Esophagus squamous epithelium (tissue), 5 donors: Measurements from ENCODE around the gene PTPRN2. TPM values are rescaled to one million over a fixed set of nuclear protein-coding genes. Genes with fewer than 3 reads are reported as not detected.
"Not testable (repeated sequence)": the region's sequence is repeated elsewhere in the genome, so short reads cannot be mapped to it uniquely, and the experiment has no call there.

ENCODE experiments used
- DNase-seq: peaks from one replicate; lab custom pipeline; 2025; lab: John Stamatoyannopoulos, UW
- H3K27ac ChIP-seq, 4 donors: fragments of 200-600 bp; sonication (generic); one replicate each; pipeline ENCODE4 v1.5.1; 2016 to 2019; ENCODE audit warnings: mild to moderate bottlenecking in 1 of 4
- H3K27me3 ChIP-seq, 4 donors: fragments of 200-600 bp; sonication (generic); 1 replicate in 3 of 4; 2 replicates in 1 of 4; pipeline versions ENCODE4 v1.5.1 to v1.6.0; 2017 to 2021; ENCODE audit warnings: antibody characterized with exemption in 1 of 4
- H3K36me3 ChIP-seq, 3 donors: fragments of 200-600 bp; sonication (generic); one replicate each; pipeline ENCODE4 v1.5.1; 2016 to 2019
- H3K4me1 ChIP-seq, 3 donors: fragments of 200-600 bp; sonication (generic); one replicate each; pipeline ENCODE4 v1.5.1; 2017 to 2019
- H3K4me3 ChIP-seq, 4 donors: fragments of 200-600 bp; sonication (generic); 1 replicate in 3 of 4; 2 replicates in 1 of 4; pipeline ENCODE4 v1.5.1; 2016 to 2019; ENCODE audit warnings: mild to moderate bottlenecking in 2 of 4, moderate library complexity in 1 of 4
- H3K9me3 ChIP-seq, 3 donors: fragments of 200-600 bp; sonication (generic); one replicate each; pipeline ENCODE4 v1.5.1; 2016 to 2019
- POLR2A ChIP-seq, 4 donors: fragments of 450-650 bp; IDR thresholded peaks; one replicate each; pipeline ENCODE4 v1.6.1; 2017; ENCODE audit warnings: antibody characterized with exemption in 4 of 4, mild to moderate bottlenecking in 4 of 4, moderate library complexity in 3 of 4
- WGBS, 2 donors: methylation state at CpG; one replicate each; pipeline ENCODE4 v1.1.5; 2018; 5-methylcytosine and 5-hydroxymethylcytosine counted together
- intact Hi-C: fragments of 100-400 bp; cut with DNase I; formaldehyde crosslinking; loops from one replicate; pipeline ENCODE4 v1.15.0; 2022
- total RNA-seq, 4 donors: library from RNA; depleted of rRNA; stranded (reverse); fragments of >200 nt; gene quantifications; one replicate each; pipeline ENCODE4 v1.1.0, GENCODE V29; 2016
- TF ChIP-seq, protein P1 (sequence below), 6 experiments: fragments of 450-650 bp in 4 of 6; fragments of 200-600 bp in 2 of 6; sonication (generic) in 2 of 6; IDR thresholded peaks; one replicate each; pipeline ENCODE4 v1.5.1; 2016 to 2019; ENCODE audit warnings: antibody characterized with exemption in 6 of 6, mild to moderate bottlenecking in 4 of 6, moderate library complexity in 4 of 6
- donor health status: DM: yes; HTN: yes; CAD: no.

PTPRN2 gene
- total RNA-seq, 4 donors from 2014 or later = 0.38 to 2.7 (median 1.0) TPM

DNA sequence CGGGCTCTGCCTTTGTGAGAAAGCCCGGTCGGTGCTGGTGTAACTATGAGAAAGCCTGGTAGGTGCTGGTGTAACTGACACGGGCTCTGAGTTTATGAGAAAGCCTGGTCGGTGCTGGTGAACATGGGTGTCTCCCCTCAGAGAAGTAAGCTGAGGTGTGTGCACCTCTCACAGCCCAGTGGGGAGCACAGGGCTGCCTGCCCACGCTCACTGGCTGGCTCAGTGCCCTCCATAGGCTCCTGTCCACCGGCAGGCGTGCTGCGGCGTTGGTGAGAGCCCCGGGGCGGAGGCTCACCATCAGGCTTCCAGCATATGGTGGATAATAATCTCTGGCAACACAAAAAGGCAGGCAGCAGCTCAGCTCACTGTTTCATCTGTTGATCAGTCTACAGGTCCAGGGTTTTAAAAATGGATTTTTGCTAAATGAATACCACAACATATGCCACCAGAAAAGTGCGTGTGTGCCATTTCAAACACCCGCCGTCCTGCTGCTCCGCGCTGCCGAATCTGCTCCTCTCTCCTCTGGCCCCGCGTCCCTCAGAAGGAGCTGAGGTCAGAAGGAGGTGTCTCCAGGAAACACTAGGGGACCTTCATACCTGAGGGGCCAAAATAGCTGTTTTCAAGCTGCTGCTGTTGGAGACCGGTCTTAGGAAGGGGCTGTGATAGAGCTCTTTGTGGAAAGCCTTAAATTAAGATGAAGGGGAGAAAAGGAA lies 885.2 kb downstream of the PTPRN2 start:
- WGBS, 2 donors = 66 to 76% methylated on average over 12 to 20 of the region's 21 CpGs
- Histone ChIP-seq H3K4me3 (no peak overlapping the region), H3K27me3 (peaks cover 0 to 61% (median 0%) of the 10 kb centered on the region in 4 donors), H3K36me3 (no peaks in the 10 kb centered on the region), H3K9me3 (no peaks in the 10 kb centered on the region), H3K27ac (no peak overlapping the region), H3K4me1 (no peaks in the 10 kb centered on the region)
- no peak for TF ChIP-seq POLR2A (IDR thresholded peaks at IDR 0.05)
- TF ChIP-seq, protein P1, sequence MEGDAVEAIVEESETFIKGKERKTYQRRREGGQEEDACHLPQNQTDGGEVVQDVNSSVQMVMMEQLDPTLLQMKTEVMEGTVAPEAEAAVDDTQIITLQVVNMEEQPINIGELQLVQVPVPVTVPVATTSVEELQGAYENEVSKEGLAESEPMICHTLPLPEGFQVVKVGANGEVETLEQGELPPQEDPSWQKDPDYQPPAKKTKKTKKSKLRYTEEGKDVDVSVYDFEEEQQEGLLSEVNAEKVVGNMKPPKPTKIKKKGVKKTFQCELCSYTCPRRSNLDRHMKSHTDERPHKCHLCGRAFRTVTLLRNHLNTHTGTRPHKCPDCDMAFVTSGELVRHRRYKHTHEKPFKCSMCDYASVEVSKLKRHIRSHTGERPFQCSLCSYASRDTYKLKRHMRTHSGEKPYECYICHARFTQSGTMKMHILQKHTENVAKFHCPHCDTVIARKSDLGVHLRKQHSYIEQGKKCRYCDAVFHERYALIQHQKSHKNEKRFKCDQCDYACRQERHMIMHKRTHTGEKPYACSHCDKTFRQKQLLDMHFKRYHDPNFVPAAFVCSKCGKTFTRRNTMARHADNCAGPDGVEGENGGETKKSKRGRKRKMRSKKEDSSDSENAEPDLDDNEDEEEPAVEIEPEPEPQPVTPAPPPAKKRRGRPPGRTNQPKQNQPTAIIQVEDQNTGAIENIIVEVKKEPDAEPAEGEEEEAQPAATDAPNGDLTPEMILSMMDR (IDR thresholded peaks at IDR 0.05) = no peak
- DNase-seq = no peak
- intact Hi-C loops = no loop called here

DNA sequence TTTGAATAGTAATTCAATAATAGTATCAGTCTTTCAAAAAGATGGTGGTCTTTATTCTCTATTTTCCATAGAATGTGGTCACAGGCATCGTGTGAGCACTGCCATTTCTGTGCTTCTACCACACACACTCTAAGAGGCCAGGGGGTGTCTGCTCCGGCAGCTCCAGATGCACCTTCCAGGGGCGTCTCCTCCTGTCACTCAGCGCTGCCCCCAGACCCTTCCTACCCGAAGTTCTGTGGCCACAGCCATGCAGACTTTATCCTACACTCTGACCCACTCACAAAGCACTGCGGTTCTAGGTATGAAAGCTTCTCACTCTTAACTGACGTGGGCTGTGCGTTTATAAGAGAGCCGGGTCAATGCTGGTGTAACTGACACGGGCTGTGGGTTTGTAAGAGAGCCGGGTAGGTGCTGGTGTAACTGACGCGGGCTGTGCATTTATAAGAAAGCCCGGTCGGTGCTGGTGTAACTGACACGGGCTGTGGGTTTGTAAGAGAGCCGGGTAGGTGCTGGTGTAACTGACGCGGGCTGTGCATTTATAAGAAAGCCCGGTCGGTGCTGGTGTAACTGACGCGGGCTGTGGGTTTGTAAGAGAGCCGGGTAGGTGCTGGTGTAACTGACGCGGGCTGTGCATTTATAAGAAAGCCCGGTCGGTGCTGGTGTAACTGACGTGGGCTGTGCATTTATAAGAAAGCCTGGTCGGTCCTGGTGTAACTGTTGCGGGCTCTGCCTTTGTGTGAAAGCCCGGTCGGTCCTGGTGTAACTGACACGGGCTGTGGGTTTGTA lies 886.0 kb downstream of the PTPRN2 start:
- 76 to 83% methylated on average over 32 to 34 of the region's 34 CpGs for WGBS, 2 donors
- H3K36me3 ChIP-seq, intact Hi-C loops, H3K27ac ChIP-seq, H3K9me3 ChIP-seq, H3K4me1 ChIP-seq, H3K4me3 ChIP-seq, DNase-seq: not testable (repeated sequence)
- H3K27me3 ChIP-seq = peaks cover 0 to 61% (median 0%) of the 10 kb centered on the region in 4 donors

DNA sequence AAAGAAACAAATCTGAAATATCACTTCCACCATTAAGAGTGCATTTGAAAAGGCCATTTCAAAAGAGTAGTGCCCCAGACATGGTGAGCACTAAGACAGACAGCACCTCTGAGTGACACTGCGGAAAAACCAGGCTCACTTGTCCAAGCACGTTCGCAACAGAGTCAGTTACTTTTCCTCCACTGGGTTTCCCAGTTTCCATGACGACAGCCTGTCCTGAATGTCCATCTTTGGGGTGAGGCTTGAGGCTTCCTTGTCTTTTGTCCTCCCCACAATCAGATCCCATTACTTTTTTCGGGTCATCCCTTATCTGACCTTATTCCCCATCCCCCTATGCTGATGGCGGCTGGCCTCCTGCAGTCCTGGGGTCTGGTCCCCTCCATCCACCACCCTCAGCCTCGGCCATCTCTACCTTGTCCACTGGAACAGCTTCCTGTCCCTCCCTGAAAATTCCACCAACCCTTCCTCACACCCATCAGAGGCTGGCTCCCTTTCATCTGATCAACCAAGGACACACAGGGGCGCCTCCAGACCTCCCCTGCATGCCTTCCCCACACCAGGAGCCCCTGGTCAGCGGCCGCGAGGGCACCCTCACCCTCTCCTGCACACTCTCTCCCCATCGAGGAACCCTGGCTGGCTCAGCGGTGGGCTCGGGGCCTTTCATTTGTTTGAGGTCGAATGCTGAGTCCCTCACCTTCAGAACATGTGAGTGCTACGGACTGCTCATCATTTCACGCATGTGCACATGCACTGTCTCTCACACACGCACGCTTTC lies 887.2 kb downstream of the PTPRN2 start:
- no peak overlapping the region for H3K27ac ChIP-seq
- H3K4me3 ChIP-seq = no peak overlapping the region
- H3K9me3 ChIP-seq = no peaks in the 10 kb centered on the region
- TF ChIP-seq POLR2A (IDR thresholded peaks at IDR 0.05) = no peak
- TF ChIP-seq, protein P1 (IDR thresholded peaks at IDR 0.05) = no peak
- WGBS, 2 donors = 78 to 80% methylated on average over 15 to 19 of the region's 19 CpGs
- intact Hi-C loops = no loop called here
- H3K27me3 ChIP-seq = peaks cover 0 to 56% (median 0%) of the 10 kb centered on the region in 4 donors
- H3K36me3 ChIP-seq = no peaks in the 10 kb centered on the region
- no peaks in the 10 kb centered on the region for H3K4me1 ChIP-seq
- no peak for DNase-seq

DNA sequence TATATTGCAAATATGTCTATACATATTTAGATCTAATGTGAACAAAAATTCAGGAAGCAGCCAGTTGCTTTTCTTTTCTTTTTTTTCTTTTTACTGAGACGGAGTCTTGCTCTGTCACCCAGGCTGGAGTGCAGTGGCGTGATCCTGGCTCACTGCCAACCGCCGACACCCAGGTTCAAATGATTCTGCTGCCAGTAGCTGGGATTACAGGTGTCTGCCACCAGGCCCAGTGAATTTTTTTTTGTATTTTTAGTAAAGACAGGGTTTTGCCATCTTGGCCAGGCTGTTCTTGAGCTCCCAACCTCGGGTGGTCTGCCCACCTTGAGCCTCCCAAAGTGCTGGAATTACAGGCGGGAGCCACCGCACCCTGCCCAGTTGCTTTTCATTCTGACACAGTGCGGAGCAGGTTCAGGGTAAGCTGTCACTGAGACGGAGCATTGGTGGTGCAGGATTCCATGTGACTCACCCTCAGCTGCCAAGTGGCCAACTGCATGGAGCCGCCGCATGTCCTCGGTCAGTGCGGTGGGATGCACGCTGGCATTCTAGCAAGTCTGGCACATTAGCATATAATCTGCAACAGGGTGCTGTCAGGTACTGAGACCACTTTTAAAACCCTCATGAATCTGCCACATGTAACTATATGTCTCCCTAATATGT lies 888.1 kb downstream of the PTPRN2 start:
- WGBS, 2 donors = 50 to 63% methylated on average over 7 to 11 of the region's 14 CpGs
- no peak for DNase-seq
- intact Hi-C loops = no loop called here

DNA sequence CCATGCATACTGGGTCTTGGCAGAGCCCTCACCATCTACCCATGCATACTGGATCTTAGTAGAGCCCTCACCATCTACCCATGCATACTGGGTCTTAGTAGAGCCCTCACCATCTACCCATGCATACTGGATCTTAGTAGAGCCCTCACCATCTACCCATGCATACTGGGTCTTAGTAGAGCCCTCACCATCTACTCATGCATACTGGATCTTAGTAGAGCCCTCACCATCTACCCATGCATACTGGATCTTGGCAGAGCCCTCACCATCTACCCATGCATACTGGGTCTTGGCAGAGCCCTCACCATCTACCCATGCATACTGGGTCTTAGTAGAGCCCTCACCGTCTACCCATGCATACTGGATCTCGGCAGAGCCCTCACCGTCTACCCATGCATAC lies 890.3 kb downstream of the PTPRN2 start:
- peaks cover 0 to 66% (median 7%) of the 10 kb centered on the region in 4 donors for H3K27me3 ChIP-seq
- not testable (repeated sequence) for H3K36me3 ChIP-seq
- 62% methylated on average over 3 of the region's 3 CpGs; no CpG with 5 or more reads in 1 of the 2 donors for WGBS, 2 donors

More for the DNA sequence above, 888.1 kb downstream of the PTPRN2 start:
- Histone ChIP-seq H3K36me3 (no peaks in the 10 kb centered on the region), H3K4me3 (no peak overlapping the region), H3K9me3 (no peaks in the 10 kb centered on the region), H3K27me3 (peaks cover 0 to 62% (median 0%) of the 10 kb centered on the region in 4 donors), H3K27ac (no peak overlapping the region), H3K4me1 (no peaks in the 10 kb centered on the region)
- TF ChIP-seq, protein P1 (IDR thresholded peaks at IDR 0.05) = no peak
- no peak for TF ChIP-seq POLR2A (IDR thresholded peaks at IDR 0.05)

DNA sequence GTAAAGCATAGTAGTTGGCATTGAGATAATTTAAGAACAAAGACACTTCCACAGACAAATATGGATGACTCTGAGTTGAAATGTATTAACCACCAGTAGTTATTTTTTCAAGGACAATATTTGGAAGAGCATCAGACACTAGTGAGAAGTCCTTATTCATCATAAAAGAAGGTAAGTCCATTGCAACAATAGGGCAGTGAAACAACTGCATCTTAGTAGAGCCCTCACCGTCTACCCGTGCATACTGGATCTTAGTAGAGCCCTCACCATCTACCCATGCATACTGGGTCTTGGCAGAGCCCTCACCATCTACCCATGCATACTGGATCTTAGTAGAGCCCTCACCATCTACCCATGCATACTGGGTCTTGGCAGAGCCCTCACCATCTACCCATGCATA lies 892.0 kb downstream of the PTPRN2 start:
- intact Hi-C loops, H3K27ac ChIP-seq, H3K9me3 ChIP-seq, DNase-seq, H3K4me3 ChIP-seq, H3K36me3 ChIP-seq: not testable (repeated sequence)
- peaks cover 0 to 69% (median 11%) of the 10 kb centered on the region in 4 donors for H3K27me3 ChIP-seq
- 80 to 90% methylated on average over 2 of the region's 2 CpGs for WGBS, 2 donors
- peaks cover 0 to 31% (median 13%) of the 10 kb centered on the region in 3 donors for H3K4me1 ChIP-seq

More for the DNA sequence above, 890.3 kb downstream of the PTPRN2 start:
- DNase-seq, intact Hi-C loops, H3K27ac ChIP-seq, H3K4me3 ChIP-seq, H3K9me3 ChIP-seq: not testable (repeated sequence)
- H3K4me1 ChIP-seq = peaks cover 0 to 17% (median 4%) of the 10 kb centered on the region in 3 donors
